HepG2 (cell line): Measurements from ENCODE around the gene ADORA3. TPM values are rescaled to one million over a fixed set of nuclear protein-coding genes. Genes with fewer than 3 reads are reported as not detected.

ENCODE experiments used
- ATAC-seq: fragments of 200-7000 bp; cut with Tn5 transposase; 3 replicates; pipeline ENCODE4 v1.9.1; 2020; ENCODE audit warnings: mild to moderate bottlenecking, moderate library complexity
- BruUV-seq: library from RNA; stranded (reverse); fragments of 400-500 nt; replicated peaks from 2 replicates; lab custom pipeline; 2021; lab: Mats Ljungman, UMichigan
- CTCF ChIA-PET: fragments of 300-600 bp; formaldehyde crosslinking; extraction: SDS; loops from one replicate; lab custom pipeline; 2021; ENCODE audit warnings: low total read pairs, inconsistent platforms, low intra/inter-chr PET ratio; lab: Yijun Ruan, JAX
- POLR2A ChIA-PET: fragments of 350-600 bp; sonication (Branson Sonifier 250); formaldehyde crosslinking; loops from one replicate; lab custom pipeline; 2020; ENCODE audit warnings: antibody characterized with exemption, inconsistent platforms; lab: Yijun Ruan, JAX
- DNase-seq: peaks from one replicate; pipeline ENCODE4 v3.0.0-alpha.2; 2015; ENCODE audit warnings: low spot score
- FAIRE-seq: peaks from 3 replicates; lab custom pipeline; 2011; peaks lifted over from hg19 to GRCh38; lab: Jason Lieb, UNC
- H2AFZ ChIP-seq: one replicate; pipeline ENCODE4 v1.6.1; 2011; ENCODE audit warnings: low read length, inconsistent platforms
- H3K27ac ChIP-seq: fragments of 300-600 bp; 3 replicates; pipeline ENCODE4 v1.8.0; 2011; ENCODE audit warnings: mixed run types, mild to moderate bottlenecking, mixed read lengths, low read length, inconsistent platforms; ENCODE audit not compliant: insufficient read depth; ENCODE audit errors: extremely low read length
- H3K27me3 ChIP-seq, 2 experiments: fragments of 200-600 bp in 1 of 2; 2 replicates in 1 of 2; 3 replicates in 1 of 2; pipeline versions ENCODE4 v1.6.0 to v1.8.0; 2011; ENCODE audit warnings: low read length in 2 of 2, mild to moderate bottlenecking in 2 of 2, moderate library complexity in 2 of 2, inconsistent platforms in 1 of 2; ENCODE audit not compliant: insufficient read depth in 2 of 2, control insufficient read depth in 1 of 2
- H3K36me3 ChIP-seq, 2 experiments: fragments of 200-600 bp in 1 of 2; replicated peaks in 1 of 2; 2 replicates in 1 of 2; 3 replicates in 1 of 2; pipeline versions ENCODE4 v1.5.1 to v1.8.0; 2011; ENCODE audit warnings: low read length in 2 of 2, inconsistent platforms in 1 of 2; ENCODE audit not compliant: insufficient read depth in 2 of 2, control insufficient read depth in 1 of 2
- H3K4me1 ChIP-seq: 2 replicates; pipeline ENCODE4 v1.5.1; 2012; ENCODE audit warnings: low read length, inconsistent platforms; ENCODE audit not compliant: insufficient read depth
- H3K4me2 ChIP-seq: 2 replicates; pipeline ENCODE4 v1.6.0; 2011; ENCODE audit warnings: low read depth, low read length, inconsistent platforms
- H3K4me3 ChIP-seq, 3 experiments: fragments of 200-600 bp in 1 of 3; sonication (generic), shearing (Covaris generic) in 1 of 3; replicated peaks in 1 of 3; 2 replicates each; pipeline ENCODE4 v1.5.1; 2011 to 2016; ENCODE audit warnings: low read length in 3 of 3, inconsistent platforms in 2 of 3, low read depth in 2 of 3, mild to moderate bottlenecking in 2 of 3, control low read depth in 1 of 3, mixed read lengths in 1 of 3; ENCODE audit not compliant: insufficient read depth in 1 of 3
- H3K79me2 ChIP-seq: one replicate; pipeline ENCODE4 v1.6.1; 2011; ENCODE audit warnings: low read length, inconsistent platforms; ENCODE audit not compliant: insufficient read depth
- H3K9ac ChIP-seq: 2 replicates; pipeline ENCODE4 v1.6.0; 2011; ENCODE audit warnings: mild to moderate bottlenecking, low read depth, low read length, inconsistent platforms; ENCODE audit not compliant: insufficient read depth
- H3K9me3 ChIP-seq: 2 replicates; pipeline ENCODE4 v1.5.1; 2012; ENCODE audit warnings: mild to moderate bottlenecking, low read length
- H4K20me1 ChIP-seq: 2 replicates; pipeline ENCODE4 v1.6.0; 2011; ENCODE audit warnings: inconsistent platforms, mild to moderate bottlenecking, low read length, moderate library complexity; ENCODE audit not compliant: insufficient read depth
- EP300 ChIP-seq, 3 experiments: sonication (generic) in 1 of 3; formaldehyde crosslinking in 1 of 3; IDR thresholded peaks; 2 replicates each; pipeline versions ENCODE4 v1.5.1 to v1.6.1; 2011 to 2020; ENCODE audit warnings: low read depth in 2 of 3, low read length in 2 of 3, borderline replicate concordance in 1 of 3, improper control_type of control experiment in 1 of 3, mild to moderate bottlenecking in 1 of 3, missing genetic modification reagents in 1 of 3, moderate library complexity in 1 of 3
- RELA ChIP-seq: sonication (generic); formaldehyde crosslinking; IDR thresholded peaks from 2 replicates; pipeline ENCODE4 v1.4.0; 2020; ENCODE audit warnings: missing genetic modification reagents
- ZBTB43 ChIP-seq: sonication (generic); formaldehyde crosslinking; conservative IDR thresholded peaks from 2 replicates; pipeline ENCODE4 v1.4.0; 2020; ENCODE audit warnings: missing genetic modification reagents
- WGBS: methylation state at CpG from one replicate; pipeline ENCODE4 v1.1.6; 2017; ENCODE audit warnings: low lambda C conversion rate; 5-methylcytosine and 5-hydroxymethylcytosine counted together
- in situ Hi-C: cut with HindIII; loops from 2 replicates; pipeline ENCODE4 v1.10.0; 2017; ENCODE audit warnings: low pct_unique_long_range_greater_than_20kb; ENCODE audit not compliant: extremely low pct_ligation_motif_present
- intact Hi-C: fragments of 100-400 bp; cut with micrococcal nuclease; formaldehyde crosslinking; loops from one replicate; pipeline ENCODE4 v1.10.0; 2022; ENCODE audit not compliant: unreplicated experiment
- polyA plus RNA-seq, 8 experiments: library from polyadenylated mRNA; depleted of rRNA in 3 of 8; stranded (reverse) in 7 of 8; unstranded in 1 of 8; fragments of >200 nt; fragmentation: Illumina TruSeq in 4 of 8; extraction: Trizol in 4 of 8; gene quantifications; 2 replicates each; pipeline versions ENCODE4 v1.2.1 to v1.2.3, GENCODE V29; 2011 to 2016; ENCODE audit warnings: low read depth in 4 of 8, missing spikeins in 1 of 8, mixed read lengths in 1 of 8; ENCODE audit not compliant: insufficient read depth in 1 of 8
- total RNA-seq, 5 experiments: library from RNA; depleted of rRNA; stranded (reverse); fragments of >200 nt; fragmentation: Illumina TruSeq; extraction: Trizol; gene quantifications; 2 replicates each; pipeline ENCODE4 v1.2.3, GENCODE V29; 2016; ENCODE audit warnings: low read depth in 1 of 5

ADORA3 gene
- total and polyA plus RNA-seq, 2 of the 13 experiments (the other 11 are each of a cell fraction or from before 2014, with no cell fraction given): not detected

GRCh38 chr1:111538343-111539025 lies 35.1 kb upstream of the ADORA3 start:
- H3K4me3 ChIP-seq: no peak overlapping the region
- no peaks in the 10 kb centered on the region for H4K20me1 ChIP-seq
- CTCF ChIA-PET: no interaction called here
- no peaks in the 10 kb centered on the region for H3K9me3 ChIP-seq
- H3K27ac ChIP-seq: no peak overlapping the region
- no peak overlapping the region for H3K4me2 ChIP-seq
- no peak for ATAC-seq
- intact Hi-C loops: no loop called here
- 68% methylated on average over 6 of the region's 6 CpGs for WGBS
- H3K9ac ChIP-seq: no peak overlapping the region
- TF ChIP-seq RELA (CRISPR knock-in tag) (no peak), ZBTB43 (CRISPR knock-in tag) (no peak), EP300 (IDR thresholded peaks at IDR 0.05; ENCODE audit: low read depth in 2 of 2, low read length in 2 of 2) (0 out of 4 replicates have a peak, but pooled peaks of 1 of the 2 experiments have one; percentile 14), EP300 (CRISPR knock-in tag; IDR thresholded peaks at IDR 0.05; ENCODE audit: borderline replicate concordance) (no peak)
- POLR2A ChIA-PET: no interaction called here
- H2AFZ ChIP-seq: no peak overlapping the region
- peaks cover 63% of the 10 kb centered on the region for H3K4me1 ChIP-seq
- H3K79me2 ChIP-seq: no peaks in the 10 kb centered on the region
- no peaks in the 10 kb centered on the region for H3K27me3 ChIP-seq
- H3K36me3 ChIP-seq: no peaks in the 10 kb centered on the region
- no TSS peak for BruUV-seq
- DNase-seq: peak; percentile 59
- in situ Hi-C loops: no loop called here
- no peak for FAIRE-seq
